Measurements from ENCODE around the gene FAM9B. TPM values are rescaled to one million over a fixed set of nuclear protein-coding genes. Genes with fewer than 3 reads are reported as not detected.

FAM9B gene
- total RNA-seq (not detected), polyA plus RNA-seq (ENCODE audit: insufficient read depth in 1 of 8, insufficient read length in 8 of 8, low replicate concordance in 1 of 8) (under 1 TPM in 4 of 8 donors, not detected in 4; 0.04 to 0.12 (median 0.06) TPM)
- long read RNA-seq, donor 1, result 0 reads
- long read RNA-seq, donor 2, result 0 reads
- long read RNA-seq, donor 3, result 0 reads
- long read RNA-seq, donor 4, result 0 reads
- long read RNA-seq, donor 5, result 0 reads
- long read RNA-seq, donor 6, result 0 reads
- long read RNA-seq, donor 7, result 0 reads
- long read RNA-seq, donor 8, result 0 reads
- long read RNA-seq, donor 9, result 0 reads
- long read RNA-seq, donor 10, result 0 reads
- long read RNA-seq, donor 11, result 0 reads

- Histone ChIP-seq H3K4me1 (ENCODE audit: control insufficient read depth, insufficient read depth, low read length) (no peaks in the 10 kb centered on the region), H3K9me3 (replicated peaks; ENCODE audit: control insufficient read depth, low read depth, low read length) (no peaks in the 10 kb centered on the region), H3K4me3 (ENCODE audit: low read length) (no peak within 1 kb of the TSS), H3K27me3 (ENCODE audit: control insufficient read depth, insufficient read depth, low read length) (peaks cover 2% of the 10 kb centered on the region), H3K27ac (ENCODE audit: low read length) (no peak within 1 kb of the TSS), H3K36me3 (ENCODE audit: control insufficient read depth, insufficient read depth, low read length) (no peaks in the 10 kb centered on the region)
- WGBS (ENCODE audit: insufficient coverage), result 85% methylated on average over 9 of the region's 11 CpGs
- DNase-seq, result no peak
These were observed at the start of gene FAM9B for GRCh38 chrX:9033989-9034388. Gene FAM9B, minus strand, starts transcription at chrX:9034127. Its CDS starts 1,141 bp downstream, at chrX:9032986.

GRCh38 chrX:9081271-9081670, 47.3 kb upstream of the FAM9B start:
- no peak for DNase-seq
- H3K4me3 ChIP-seq (ENCODE audit: low read length), result no peak overlapping the region
- H3K27ac ChIP-seq (ENCODE audit: low read length), result no peak overlapping the region
- H3K36me3 ChIP-seq (ENCODE audit: control insufficient read depth, insufficient read depth, low read length), result no peaks in the 10 kb centered on the region
- peaks cover 2% of the 10 kb centered on the region for H3K9me3 ChIP-seq (replicated peaks; ENCODE audit: control insufficient read depth, low read depth, low read length)
- WGBS (ENCODE audit: insufficient coverage), result 86% methylated on average over 1 of the region's 2 CpGs
- H3K27me3 ChIP-seq (ENCODE audit: control insufficient read depth, insufficient read depth, low read length), result peaks cover 4% of the 10 kb centered on the region
- H3K4me1 ChIP-seq (ENCODE audit: control insufficient read depth, insufficient read depth, low read length), result no peaks in the 10 kb centered on the region

- H3K27ac ChIP-seq (ENCODE audit: low read length), result no peak overlapping the region
- H3K27me3 ChIP-seq (ENCODE audit: control insufficient read depth, insufficient read depth, low read length), result peaks cover 17% of the 10 kb centered on the region
- H3K9me3 ChIP-seq (replicated peaks; ENCODE audit: control insufficient read depth, low read depth, low read length), result no peaks in the 10 kb centered on the region
- no peak for DNase-seq
- H3K4me3 ChIP-seq (ENCODE audit: low read length), result no peak overlapping the region
- no peaks in the 10 kb centered on the region for H3K4me1 ChIP-seq (ENCODE audit: control insufficient read depth, insufficient read depth, low read length)
- 59% methylated on average over 2 of the region's 5 CpGs for WGBS (ENCODE audit: insufficient coverage)
- no peaks in the 10 kb centered on the region for H3K36me3 ChIP-seq (ENCODE audit: control insufficient read depth, insufficient read depth, low read length)
These were observed 40.4 kb upstream of the FAM9B start for GRCh38 chrX:9074326-9074725.

- H3K27ac ChIP-seq (ENCODE audit: low read length), result no peak overlapping the region
- peak; percentile 40 for DNase-seq
- peaks cover 19% of the 10 kb centered on the region for H3K27me3 ChIP-seq (ENCODE audit: control insufficient read depth, insufficient read depth, low read length)
- no peaks in the 10 kb centered on the region for H3K9me3 ChIP-seq (replicated peaks; ENCODE audit: control insufficient read depth, low read depth, low read length)
- H3K4me1 ChIP-seq (ENCODE audit: control insufficient read depth, insufficient read depth, low read length), result no peaks in the 10 kb centered on the region
- 78% methylated on average over 1 of the region's 5 CpGs for WGBS (ENCODE audit: insufficient coverage)
- H3K4me3 ChIP-seq (ENCODE audit: low read length), result no peak overlapping the region
- no peaks in the 10 kb centered on the region for H3K36me3 ChIP-seq (ENCODE audit: control insufficient read depth, insufficient read depth, low read length)
These were observed 38.4 kb upstream of the FAM9B start for GRCh38 chrX:9072281-9072680.

- 90% methylated on average over 2 of the region's 4 CpGs for WGBS (ENCODE audit: insufficient coverage)
- Histone ChIP-seq H3K27ac (ENCODE audit: low read length) (no peak overlapping the region), H3K4me1 (ENCODE audit: control insufficient read depth, insufficient read depth, low read length) (no peaks in the 10 kb centered on the region), H3K4me3 (ENCODE audit: low read length) (no peak overlapping the region), H3K9me3 (replicated peaks; ENCODE audit: control insufficient read depth, low read depth, low read length) (no peaks in the 10 kb centered on the region), H3K27me3 (ENCODE audit: control insufficient read depth, insufficient read depth, low read length) (peaks cover 15% of the 10 kb centered on the region), H3K36me3 (ENCODE audit: control insufficient read depth, insufficient read depth, low read length) (no peaks in the 10 kb centered on the region)
- no peak for DNase-seq
These were observed 37.2 kb upstream of the FAM9B start for GRCh38 chrX:9071031-9071650.

- H3K4me1 ChIP-seq (ENCODE audit: control insufficient read depth, insufficient read depth, low read length), result no peaks in the 10 kb centered on the region
- no peaks in the 10 kb centered on the region for H3K36me3 ChIP-seq (ENCODE audit: control insufficient read depth, insufficient read depth, low read length)
- DNase-seq, result no peak
- no peak overlapping the region for H3K4me3 ChIP-seq (ENCODE audit: low read length)
- peaks cover 9% of the 10 kb centered on the region for H3K27me3 ChIP-seq (ENCODE audit: control insufficient read depth, insufficient read depth, low read length)
- no peaks in the 10 kb centered on the region for H3K9me3 ChIP-seq (replicated peaks; ENCODE audit: control insufficient read depth, low read depth, low read length)
- WGBS (ENCODE audit: insufficient coverage), result 100% methylated on average over 4 of the region's 5 CpGs
- H3K27ac ChIP-seq (ENCODE audit: low read length), result no peak overlapping the region
These were observed 35.6 kb upstream of the FAM9B start for GRCh38 chrX:9069573-9069972.

- DNase-seq, result no peak
- H3K4me3 ChIP-seq (ENCODE audit: low read length), result no peak overlapping the region
- no peaks in the 10 kb centered on the region for H3K4me1 ChIP-seq (ENCODE audit: control insufficient read depth, insufficient read depth, low read length)
- peaks cover 2% of the 10 kb centered on the region for H3K27me3 ChIP-seq (ENCODE audit: control insufficient read depth, insufficient read depth, low read length)
- H3K9me3 ChIP-seq (replicated peaks; ENCODE audit: control insufficient read depth, low read depth, low read length), result no peaks in the 10 kb centered on the region
- H3K27ac ChIP-seq (ENCODE audit: low read length), result no peak overlapping the region
- no peaks in the 10 kb centered on the region for H3K36me3 ChIP-seq (ENCODE audit: control insufficient read depth, insufficient read depth, low read length)
These were observed 30.8 kb upstream of the FAM9B start for GRCh38 chrX:9064694-9065093.

GRCh38 chrX:9062641-9063040, 28.7 kb upstream of the FAM9B start:
- DNase-seq, result no peak
- Histone ChIP-seq H3K27ac (ENCODE audit: low read length) (no peak overlapping the region), H3K36me3 (ENCODE audit: control insufficient read depth, insufficient read depth, low read length) (no peaks in the 10 kb centered on the region), H3K4me3 (ENCODE audit: low read length) (no peak overlapping the region), H3K27me3 (ENCODE audit: control insufficient read depth, insufficient read depth, low read length) (peaks cover 2% of the 10 kb centered on the region), H3K9me3 (replicated peaks; ENCODE audit: control insufficient read depth, low read depth, low read length) (no peaks in the 10 kb centered on the region), H3K4me1 (ENCODE audit: control insufficient read depth, insufficient read depth, low read length) (no peaks in the 10 kb centered on the region)
- 29% methylated on average over 1 of the region's 3 CpGs for WGBS (ENCODE audit: insufficient coverage)

GRCh38 chrX:9055354-9055753, 21.4 kb upstream of the FAM9B start:
- Histone ChIP-seq H3K4me1 (ENCODE audit: control insufficient read depth, insufficient read depth, low read length) (no peaks in the 10 kb centered on the region), H3K4me3 (ENCODE audit: low read length) (no peak overlapping the region), H3K36me3 (ENCODE audit: control insufficient read depth, insufficient read depth, low read length) (no peaks in the 10 kb centered on the region), H3K27me3 (ENCODE audit: control insufficient read depth, insufficient read depth, low read length) (peaks cover 2% of the 10 kb centered on the region), H3K27ac (ENCODE audit: low read length) (no peak overlapping the region), H3K9me3 (replicated peaks; ENCODE audit: control insufficient read depth, low read depth, low read length) (no peaks in the 10 kb centered on the region)
- WGBS (ENCODE audit: insufficient coverage), result 63% methylated on average over 2 of the region's 2 CpGs
- DNase-seq, result no peak

- Histone ChIP-seq H3K27ac (ENCODE audit: low read length) (no peak overlapping the region), H3K9me3 (replicated peaks; ENCODE audit: control insufficient read depth, low read depth, low read length) (no peaks in the 10 kb centered on the region), H3K4me3 (ENCODE audit: low read length) (no peak overlapping the region), H3K36me3 (ENCODE audit: control insufficient read depth, insufficient read depth, low read length) (no peaks in the 10 kb centered on the region), H3K27me3 (ENCODE audit: control insufficient read depth, insufficient read depth, low read length) (peaks cover 2% of the 10 kb centered on the region), H3K4me1 (ENCODE audit: control insufficient read depth, insufficient read depth, low read length) (no peaks in the 10 kb centered on the region)
- WGBS (ENCODE audit: insufficient coverage), result no CpG with 5 or more reads among the region's 3 CpGs
- no peak for DNase-seq
These were observed 18.2 kb upstream of the FAM9B start for GRCh38 chrX:9052081-9052480.
